Activated CD4-positive, alpha-beta T cell treated with anti-CD3 and anti-CD28 coated beads, Interleukin-2, amount 50 U/mL, for 48 hours (primary cell): Measurements from ENCODE around the gene SLC9C2.
"Not testable (repeated sequence)": the region's sequence is repeated elsewhere in the genome, so short reads cannot be mapped to it uniquely, and the experiment has no call there.

Source experiments
- DNase-seq, 2 experiments: peaks; one replicate each; pipeline ENCODE4 v3.0.0-alpha.2; 2020

The SLC9C2 gene

GRCh38 chr1:173581383-173582079 lies 21.3 kb downstream of the SLC9C2 start:
- no peak for DNase-seq

- DNase-seq, result no peak
Measured at GRCh38 chr1:173580658-173581057, 22.2 kb downstream of the SLC9C2 start.

GRCh38 chr1:173580071-173580470 lies 22.8 kb downstream of the SLC9C2 start:
- no peak for DNase-seq

- DNase-seq, result no peak
Measured at GRCh38 chr1:173573596-173573995, 29.3 kb downstream of the SLC9C2 start.

- DNase-seq, result no peak
Measured at GRCh38 chr1:173572201-173572873, 30.5 kb downstream of the SLC9C2 start.

- peak in 1 of 2 experiments; percentile 15 for DNase-seq
Measured at GRCh38 chr1:173570370-173571007, 32.4 kb downstream of the SLC9C2 start.

- DNase-seq, result no peak
Measured at GRCh38 chr1:173568483-173568882, 34.4 kb downstream of the SLC9C2 start.

- not testable (repeated sequence) for DNase-seq
Measured at GRCh38 chr1:173563846-173564245, 39.0 kb downstream of the SLC9C2 start.

- no peak for DNase-seq
Measured at GRCh38 chr1:173562813-173563212, 40.1 kb downstream of the SLC9C2 start.

- no peak for DNase-seq
Measured at GRCh38 chr1:173561263-173561662, 41.6 kb downstream of the SLC9C2 start.

- no peak for DNase-seq
Measured at GRCh38 chr1:173560285-173560880, 42.5 kb downstream of the SLC9C2 start.

- DNase-seq, result no peak
Measured at GRCh38 chr1:173555651-173556305, 47.1 kb downstream of the SLC9C2 start.

- no peak for DNase-seq
Measured at GRCh38 chr1:173554541-173555250, 48.2 kb downstream of the SLC9C2 start.

GRCh38 chr1:173554089-173554488 lies 48.8 kb downstream of the SLC9C2 start:
- no peak for DNase-seq

GRCh38 chr1:173553312-173553711 lies 49.6 kb downstream of the SLC9C2 start:
- DNase-seq, result no peak

GRCh38 chr1:173551699-173552098 lies 51.2 kb downstream of the SLC9C2 start:
- no peak for DNase-seq

- DNase-seq, result no peak
Measured at GRCh38 chr1:173549813-173550212, 53.1 kb downstream of the SLC9C2 start.

GRCh38 chr1:173545688-173546087 lies 57.2 kb downstream of the SLC9C2 start:
- DNase-seq, result no peak

- DNase-seq, result no peak
Measured at GRCh38 chr1:173536223-173536622, 66.6 kb downstream of the SLC9C2 start.

- no peak for DNase-seq
Measured at GRCh38 chr1:173532237-173532636, 70.6 kb downstream of the SLC9C2 start.

- DNase-seq, result no peak
Measured at GRCh38 chr1:173530795-173531693, 71.8 kb downstream of the SLC9C2 start.
